Measurements from ENCODE around the gene UGT2B11.
"Not testable (repeated sequence)": the region's sequence is repeated elsewhere in the genome, so short reads cannot be mapped to it uniquely, and the experiment has no call there.

Gene UGT2B11

GRCh38 chr4:69214716-69215115, at the start of gene UGT2B11:
Gene UGT2B11, minus strand, starts transcription at chr4:69214748. Its CDS starts 26 bp downstream, at chr4:69214722.
- no peak for FAIRE-seq

GRCh38 chr4:69253147-69253772, 38.7 kb upstream of the UGT2B11 start:
- FAIRE-seq = not testable (repeated sequence)

DNA sequence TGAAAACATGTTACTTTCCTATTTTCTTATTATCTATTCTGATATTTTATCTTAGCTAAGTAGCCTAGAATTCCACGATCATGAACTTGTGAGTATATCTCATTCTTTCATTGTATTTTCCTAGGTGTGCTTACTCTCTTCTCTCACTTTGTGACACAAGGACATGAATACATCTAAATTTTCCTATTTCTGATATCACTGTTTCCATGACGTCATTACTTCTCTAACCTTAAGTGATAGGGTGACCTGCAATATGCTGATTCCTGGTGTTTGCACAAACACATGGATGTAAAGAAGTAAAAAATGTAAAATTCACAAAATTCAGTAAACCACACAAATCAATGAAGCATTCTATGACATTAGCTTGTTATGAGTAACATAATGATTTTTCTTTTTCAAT, 36.3 kb upstream of the UGT2B11 start:
- FAIRE-seq = not testable (repeated sequence)

DNA sequence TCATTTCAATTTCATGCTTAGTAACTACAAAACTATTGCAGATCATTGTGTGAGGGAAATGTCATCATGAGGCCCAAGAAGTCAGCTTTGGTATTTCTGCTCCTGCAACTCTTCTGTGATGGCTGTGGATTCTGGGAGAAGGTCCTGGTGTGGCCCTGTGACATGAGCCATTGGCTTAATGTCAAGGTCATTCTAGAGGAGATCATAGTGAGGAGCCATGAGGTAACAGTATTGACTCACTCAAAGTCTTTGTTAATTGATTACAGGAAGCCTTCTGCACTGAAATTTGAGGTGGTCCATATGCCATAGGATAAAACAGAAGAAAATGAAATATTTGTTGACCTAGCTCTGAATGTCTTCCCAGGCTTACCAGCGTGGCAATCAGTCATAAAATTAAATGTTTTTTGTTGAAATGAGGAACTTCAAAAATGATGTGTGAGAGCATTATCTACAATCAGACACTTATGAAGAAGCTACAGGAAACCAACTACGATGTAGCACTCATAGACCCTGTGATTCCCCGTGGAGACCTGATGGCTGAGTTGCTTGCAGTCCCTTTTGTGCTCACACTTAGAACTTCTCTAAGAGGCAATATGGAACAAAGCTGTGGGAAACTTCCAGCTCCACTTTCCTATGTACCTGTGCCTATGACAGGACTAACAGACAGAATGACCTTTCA, 28.2 kb upstream of the UGT2B11 start:
- not testable (repeated sequence) for FAIRE-seq

DNA sequence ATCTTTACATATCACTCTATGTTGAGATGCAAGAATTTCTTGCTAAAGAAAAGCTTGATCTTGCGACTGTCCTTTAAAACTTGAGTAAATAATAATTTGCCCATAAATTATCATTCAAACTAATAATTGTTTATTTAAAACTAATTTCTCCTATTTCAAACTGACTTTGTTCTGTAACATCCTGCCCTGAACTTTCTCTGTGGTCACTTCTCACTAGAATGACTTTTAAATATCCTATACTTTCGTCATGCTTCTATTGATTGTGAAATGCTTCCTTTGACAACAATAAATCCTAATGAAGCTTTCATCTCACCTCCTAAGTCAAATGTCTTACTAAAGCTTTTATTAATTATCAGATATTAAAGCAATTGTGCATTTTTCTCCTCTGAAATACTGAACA, 27.2 kb upstream of the UGT2B11 start:
- FAIRE-seq = not testable (repeated sequence)

DNA sequence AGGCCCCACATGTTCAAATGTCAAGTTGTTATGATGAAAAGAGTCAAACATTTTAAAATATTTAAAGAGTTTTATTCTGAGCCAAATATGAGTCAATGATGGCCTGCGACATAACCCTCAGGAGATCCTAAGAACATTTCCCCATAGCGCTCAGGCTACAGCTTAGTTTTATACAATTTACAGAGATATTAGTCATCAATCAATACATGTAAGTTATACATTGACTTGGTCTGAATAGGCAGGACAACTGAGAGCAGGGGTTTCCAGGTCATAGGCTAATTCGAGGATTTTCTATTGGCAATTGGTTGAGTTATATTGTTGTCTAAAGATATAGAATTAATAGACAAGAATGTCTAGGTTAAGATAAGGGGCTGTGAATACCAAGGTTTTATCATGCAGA, 26.2 kb upstream of the UGT2B11 start:
- not testable (repeated sequence) for FAIRE-seq

DNA sequence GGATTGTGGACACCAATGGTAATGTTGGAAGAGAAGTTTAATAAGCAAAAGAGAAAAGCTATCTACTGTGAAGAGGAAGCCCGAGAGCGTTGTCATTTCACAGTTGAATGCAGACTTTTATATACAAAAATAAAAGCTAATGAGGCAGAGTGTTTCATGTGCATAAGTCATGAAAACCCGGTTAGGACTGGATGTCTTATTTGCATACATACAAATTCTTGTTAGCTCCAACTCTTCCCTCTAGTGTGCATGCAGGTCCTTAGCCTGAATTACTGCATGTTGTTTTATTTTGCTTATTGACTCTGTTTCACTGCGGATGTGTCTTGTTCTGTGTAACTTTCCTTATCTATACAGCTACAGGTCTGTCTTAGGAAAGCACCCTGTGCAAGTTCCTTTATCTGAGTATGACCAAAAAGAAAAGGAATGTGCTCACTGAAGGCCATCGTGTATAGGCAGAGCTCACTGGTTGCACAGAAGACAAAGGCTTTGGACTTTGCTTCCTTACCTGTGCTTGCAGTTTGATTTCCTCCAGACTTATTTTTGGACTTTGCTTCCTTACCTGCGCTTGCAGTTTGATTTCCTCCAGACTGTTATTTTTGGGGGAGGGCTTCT, 25.1 kb upstream of the UGT2B11 start:
- no peak for FAIRE-seq

- FAIRE-seq = no peak
Measured at GRCh38 chr4:69239092-69239491, 24.5 kb upstream of the UGT2B11 start.

- no peak for FAIRE-seq
Measured at GRCh38 chr4:69224891-69225290, 10.3 kb upstream of the UGT2B11 start.

- not testable (repeated sequence) for FAIRE-seq
Measured at GRCh38 chr4:69223277-69223676, 8.7 kb upstream of the UGT2B11 start.

DNA sequence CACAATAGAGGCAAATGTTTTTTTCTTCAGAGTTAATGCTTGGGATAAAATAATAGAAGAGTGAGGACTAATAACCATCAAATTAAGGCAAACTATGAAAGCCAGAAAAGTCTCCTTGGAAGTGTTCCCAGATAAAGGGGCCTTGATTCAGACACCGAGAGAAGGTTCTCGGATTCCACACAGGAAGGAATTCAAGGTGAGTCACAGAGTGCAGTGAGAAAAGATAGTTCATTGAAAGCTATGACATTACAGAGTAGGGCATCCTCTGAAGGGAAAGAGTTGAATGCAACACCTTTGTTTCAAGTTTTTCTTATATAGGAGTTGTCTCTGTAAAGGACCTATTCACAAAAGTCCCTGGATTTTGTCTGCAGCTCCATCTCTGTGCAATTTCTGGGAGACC, 3.9 kb upstream of the UGT2B11 start:
- not testable (repeated sequence) for FAIRE-seq

DNA sequence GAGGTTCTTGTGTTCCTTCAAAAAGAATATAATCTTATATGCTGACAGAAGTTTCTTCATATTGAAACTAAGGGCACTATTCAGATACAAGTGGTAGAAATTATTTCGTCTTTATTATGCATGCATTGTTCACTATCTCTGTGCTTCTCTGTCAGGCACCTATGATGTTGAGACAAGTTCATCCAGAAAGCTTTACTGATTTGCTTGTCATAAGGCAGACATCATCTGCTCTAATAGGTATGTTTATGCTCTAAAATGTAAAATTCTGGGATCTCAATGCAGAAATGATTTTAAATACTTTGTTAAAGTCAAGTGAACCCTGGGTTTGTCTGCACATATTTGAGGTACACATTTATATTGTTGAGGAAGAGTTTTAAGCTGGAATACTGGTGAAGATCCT, 3.6 kb downstream of the UGT2B11 start:
- no peak for FAIRE-seq

DNA sequence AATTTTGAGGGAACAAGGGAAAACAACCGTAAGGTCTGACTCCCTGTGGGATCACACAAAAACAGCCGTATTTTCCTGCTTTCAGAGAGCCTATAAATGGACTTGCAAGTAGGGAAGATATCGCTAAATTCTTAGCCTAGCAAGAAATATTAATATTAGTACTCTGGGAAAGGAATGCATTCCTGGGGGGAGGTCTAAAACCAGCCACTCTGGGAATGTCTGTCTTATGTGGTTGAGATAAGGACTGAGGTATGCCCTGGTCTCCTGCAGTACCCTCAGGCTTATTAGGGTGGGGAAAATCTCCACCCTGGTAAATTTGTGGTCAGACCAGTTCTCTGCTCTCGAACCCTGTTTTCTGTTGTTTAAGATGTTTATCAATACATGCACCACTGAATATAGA, 16.0 kb downstream of the UGT2B11 start:
- not testable (repeated sequence) for FAIRE-seq

GRCh38 chr4:69196209-69196965, 18.2 kb downstream of the UGT2B11 start:
- no peak for FAIRE-seq

GRCh38 chr4:69194166-69194565, 20.4 kb downstream of the UGT2B11 start:
- no peak for FAIRE-seq

- FAIRE-seq = not testable (repeated sequence)
Measured at GRCh38 chr4:69191905-69192304, 22.6 kb downstream of the UGT2B11 start.

DNA sequence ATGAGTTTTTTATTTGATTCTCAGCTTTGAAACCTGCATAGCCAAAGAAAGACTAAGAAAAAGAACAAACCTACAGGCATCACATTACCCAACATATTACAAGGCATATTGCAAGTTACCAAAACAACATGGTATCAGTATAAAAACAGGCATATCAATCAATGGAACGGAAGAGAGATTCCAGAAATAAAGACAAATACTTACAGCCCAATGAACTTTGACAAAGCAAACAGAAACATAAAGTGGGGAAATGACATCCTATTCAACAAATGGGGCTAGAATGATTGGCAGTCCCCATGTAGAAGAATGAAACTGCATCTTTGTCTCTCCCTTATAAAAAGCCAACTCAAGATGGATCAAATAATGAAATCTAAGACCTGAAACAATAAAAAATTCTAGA, 23.9 kb downstream of the UGT2B11 start:
- FAIRE-seq = not testable (repeated sequence)

GRCh38 chr4:69181519-69182169, 32.9 kb downstream of the UGT2B11 start:
- FAIRE-seq = not testable (repeated sequence)

DNA sequence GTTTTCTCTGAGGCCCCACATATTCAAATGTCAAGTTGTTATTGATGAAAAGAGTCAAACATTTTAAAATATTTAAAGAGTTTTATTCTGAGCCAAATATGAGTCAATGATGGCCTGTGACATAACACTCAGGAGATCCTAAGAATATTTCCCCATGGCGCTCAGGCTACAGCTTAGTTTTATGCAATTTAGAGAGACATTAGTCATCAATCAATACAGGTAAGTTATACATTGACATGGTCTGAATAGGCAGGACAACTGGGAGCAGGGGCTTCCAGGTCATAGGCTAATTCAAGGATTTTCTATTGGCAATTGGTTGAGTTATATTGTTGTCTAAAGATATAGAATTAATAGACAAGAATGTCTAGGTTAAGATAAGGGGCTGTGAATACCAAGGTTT, 34.7 kb downstream of the UGT2B11 start:
- not testable (repeated sequence) for FAIRE-seq

- not testable (repeated sequence) for FAIRE-seq
Measured at GRCh38 chr4:69178751-69179205, 35.8 kb downstream of the UGT2B11 start.

- peak; percentile 46 for FAIRE-seq
Measured at GRCh38 chr4:69170233-69171134, 44.1 kb downstream of the UGT2B11 start.

GRCh38 chr4:69169171-69169570, 45.4 kb downstream of the UGT2B11 start:
- FAIRE-seq = not testable (repeated sequence)
